GM21360 (cell line): ENCODE data around the gene PCDHA13.
"Not testable (repeated sequence)": the region's sequence is repeated elsewhere in the genome, so short reads cannot be mapped to it uniquely, and the experiment has no call there.

Experiments used
- ATAC-seq: cut with Tn5 transposase; IDR thresholded peaks from one replicate; pipeline ENCODE4 v1.9.1; 2021; ENCODE audit warnings: mild to moderate bottlenecking, moderate library complexity; ENCODE audit not compliant: unreplicated experiment

The PCDHA13 gene, protein sequence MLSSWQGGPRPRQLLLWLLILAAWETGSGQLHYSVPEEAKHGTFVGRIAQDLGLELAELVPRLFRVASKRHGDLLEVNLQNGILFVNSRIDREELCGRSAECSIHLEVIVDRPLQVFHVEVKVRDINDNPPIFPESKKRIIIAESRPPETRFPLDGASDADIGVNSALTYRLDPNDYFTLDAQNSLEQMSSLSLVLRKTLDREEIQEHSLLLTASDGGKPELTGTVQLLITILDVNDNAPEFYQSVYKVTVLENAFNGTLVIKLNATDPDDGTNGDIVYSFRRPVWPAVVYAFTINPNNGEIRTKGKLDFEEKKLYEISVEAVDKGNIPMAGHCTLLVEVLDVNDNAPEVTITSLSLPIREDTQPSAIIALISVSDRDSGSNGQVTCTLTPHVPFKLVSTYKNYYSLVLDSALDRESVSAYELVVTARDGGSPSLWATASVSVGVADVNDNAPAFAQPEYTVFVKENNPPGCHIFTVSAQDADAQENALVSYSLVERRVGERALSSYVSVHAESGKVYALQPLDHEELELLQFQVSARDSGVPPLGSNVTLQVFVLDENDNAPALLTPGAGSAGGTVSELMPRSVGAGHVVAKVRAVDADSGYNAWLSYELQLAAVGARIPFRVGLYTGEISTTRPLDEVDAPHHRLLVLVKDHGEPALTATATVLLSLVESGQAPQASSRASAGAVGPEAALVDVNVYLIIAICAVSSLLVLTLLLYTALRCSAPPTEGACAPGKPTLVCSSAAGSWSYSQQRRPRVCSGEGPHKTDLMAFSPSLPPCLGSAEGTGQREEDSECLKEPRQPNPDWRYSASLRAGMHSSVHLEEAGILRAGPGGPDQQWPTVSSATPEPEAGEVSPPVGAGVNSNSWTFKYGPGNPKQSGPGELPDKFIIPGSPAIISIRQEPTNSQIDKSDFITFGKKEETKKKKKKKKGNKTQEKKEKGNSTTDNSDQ

DNA sequence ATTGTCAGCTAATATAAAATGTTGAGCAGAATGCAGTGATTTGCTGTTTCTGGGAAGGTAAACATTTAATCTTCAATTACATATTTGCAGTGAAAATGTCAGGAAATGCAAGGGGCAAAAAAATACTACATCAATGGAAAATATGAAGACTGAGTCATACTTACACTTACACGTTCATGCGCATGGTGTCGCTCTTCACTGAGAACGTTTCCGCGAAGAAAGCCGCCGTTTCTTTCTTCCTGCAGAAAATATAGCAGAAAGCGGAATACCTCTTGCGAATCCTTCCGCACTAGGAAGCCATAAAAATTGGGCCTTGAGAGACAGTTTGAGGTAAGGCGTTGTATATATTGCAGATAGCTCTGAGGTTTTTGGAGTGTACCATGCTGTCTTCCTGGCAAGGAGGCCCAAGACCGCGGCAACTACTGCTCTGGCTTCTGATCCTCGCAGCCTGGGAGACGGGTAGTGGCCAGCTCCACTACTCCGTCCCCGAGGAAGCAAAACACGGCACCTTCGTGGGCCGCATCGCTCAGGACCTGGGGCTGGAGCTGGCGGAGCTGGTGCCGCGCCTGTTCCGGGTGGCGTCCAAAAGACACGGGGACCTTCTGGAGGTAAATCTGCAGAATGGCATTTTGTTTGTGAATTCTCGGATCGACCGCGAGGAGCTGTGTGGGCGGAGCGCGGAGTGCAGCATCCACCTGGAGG, at the start of gene PCDHA13:
Gene PCDHA13, plus strand, starts transcription at position 236 of the 702 bp plus-strand sequence. Its CDS starts 145 bp downstream, at position 381.
- no peak for ATAC-seq

GRCh38 chr5:140833993-140834392, 47.9 kb upstream of the PCDHA13 start, which contains the start of gene PCDHA7:
PCDHA7 (plus strand) TSS chr5:140834269; CDS start chr5:140834384, 115 bp downstream.
- no peak for ATAC-seq

DNA sequence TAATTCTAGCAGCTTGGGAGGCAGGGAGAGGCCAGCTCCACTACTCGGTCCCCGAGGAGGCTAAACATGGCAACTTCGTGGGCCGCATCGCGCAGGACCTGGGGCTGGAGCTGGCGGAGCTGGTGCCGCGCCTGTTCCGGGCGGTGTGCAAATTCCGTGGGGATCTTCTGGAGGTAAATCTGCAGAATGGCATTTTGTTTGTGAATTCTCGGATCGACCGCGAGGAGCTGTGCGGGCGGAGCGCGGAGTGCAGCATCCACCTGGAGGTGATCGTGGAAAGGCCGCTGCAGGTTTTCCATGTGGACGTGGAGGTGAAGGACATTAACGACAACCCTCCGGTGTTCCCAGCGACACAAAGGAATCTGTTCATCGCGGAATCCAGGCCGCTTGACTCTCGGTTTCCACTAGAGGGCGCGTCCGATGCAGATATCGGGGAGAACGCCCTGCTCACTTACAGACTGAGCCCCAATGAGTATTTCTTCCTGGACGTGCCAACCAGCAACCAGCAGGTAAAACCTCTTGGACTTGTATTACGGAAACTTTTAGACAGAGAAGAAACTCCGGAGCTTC, 47.4 kb upstream of the PCDHA13 start:
- not testable (repeated sequence) for ATAC-seq

DNA sequence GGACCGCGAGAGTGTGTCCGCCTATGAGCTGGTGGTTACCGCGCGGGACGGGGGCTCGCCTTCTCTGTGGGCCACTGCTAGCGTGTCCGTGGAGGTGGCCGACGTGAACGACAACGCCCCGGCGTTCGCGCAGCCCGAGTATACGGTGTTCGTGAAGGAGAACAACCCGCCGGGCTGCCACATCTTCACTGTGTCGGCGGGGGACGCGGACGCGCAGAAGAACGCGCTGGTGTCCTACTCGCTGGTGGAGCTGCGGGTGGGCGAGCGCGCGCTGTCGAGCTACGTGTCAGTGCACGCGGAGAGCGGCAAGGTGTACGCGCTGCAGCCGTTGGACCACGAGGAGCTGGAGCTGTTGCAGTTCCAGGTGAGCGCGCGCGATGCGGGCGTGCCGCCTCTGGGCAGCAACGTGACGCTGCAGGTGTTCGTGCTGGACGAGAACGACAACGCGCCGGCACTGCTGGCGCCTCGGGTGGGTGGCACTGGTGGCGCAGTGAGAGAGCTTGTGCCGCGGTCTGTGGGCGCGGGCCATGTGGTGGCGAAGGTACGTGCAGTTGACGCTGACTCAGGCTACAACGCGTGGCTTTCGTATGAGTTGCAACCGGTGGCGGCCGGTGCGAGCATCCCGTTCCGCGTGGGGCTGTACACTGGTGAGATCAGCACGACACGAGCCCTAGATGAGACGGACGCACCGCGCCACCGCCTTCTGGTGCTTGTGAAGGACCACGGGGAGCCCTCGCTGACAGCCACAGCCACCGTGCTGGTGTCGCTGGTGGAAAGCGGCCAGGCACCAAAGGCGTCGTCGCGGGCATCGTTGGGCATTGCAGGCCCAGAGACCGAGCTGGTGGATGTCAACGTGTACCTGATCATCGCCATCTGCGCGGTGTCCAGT, 46.1 kb upstream of the PCDHA13 start:
- no peak for ATAC-seq

DNA sequence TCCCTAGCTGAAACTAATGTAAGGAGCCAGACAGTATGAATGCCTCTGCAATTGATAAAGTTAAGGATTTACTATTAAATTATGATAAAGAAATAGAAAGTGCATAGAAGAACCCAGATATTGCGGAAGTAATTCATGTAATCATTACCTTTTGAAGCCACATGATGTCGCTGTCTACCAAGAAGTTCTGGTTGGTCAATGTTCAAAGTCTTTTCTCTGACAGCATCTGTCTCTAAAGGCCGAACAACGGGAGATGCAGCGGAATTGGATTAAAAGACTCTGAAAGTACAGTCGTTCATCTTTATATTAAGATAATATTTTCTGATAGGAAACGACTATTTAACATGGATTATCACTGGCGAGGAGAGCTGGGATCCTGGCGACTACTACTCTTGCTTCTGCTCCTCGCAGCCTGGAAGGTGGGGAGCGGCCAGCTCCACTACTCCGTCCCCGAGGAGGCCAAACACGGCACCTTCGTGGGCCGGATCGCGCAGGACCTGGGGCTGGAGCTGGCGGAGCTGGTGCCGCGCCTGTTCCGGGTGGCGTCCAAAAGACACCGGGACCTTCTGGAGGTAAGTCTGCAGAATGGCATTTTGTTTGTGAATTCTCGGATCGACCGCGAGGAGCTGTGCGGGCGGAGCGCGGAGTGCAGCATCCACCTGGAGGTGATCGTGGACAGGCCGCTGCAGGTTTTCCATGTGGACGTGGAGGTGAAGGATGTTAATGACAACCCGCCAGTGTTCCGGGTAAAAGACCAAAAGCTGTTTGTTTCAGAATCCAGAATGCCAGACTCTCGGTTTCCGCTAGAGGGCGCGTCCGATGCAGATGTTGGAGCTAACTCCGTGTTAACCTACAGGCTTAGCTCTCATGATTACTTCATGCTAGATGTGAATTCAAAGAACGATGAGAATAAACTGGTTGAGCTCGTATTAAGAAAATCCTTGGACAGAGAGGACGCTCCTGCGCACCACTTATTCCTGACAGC, 40.7 kb upstream of the PCDHA13 start, which contains the start of gene PCDHA8:
Gene PCDHA8, plus strand, starts transcription at position 210 of the 985 bp plus-strand sequence. Its CDS starts 135 bp downstream, at position 345.
- no peak for ATAC-seq

GRCh38 chr5:140842798-140843733, 38.9 kb upstream of the PCDHA13 start:
- no peak for ATAC-seq

DNA sequence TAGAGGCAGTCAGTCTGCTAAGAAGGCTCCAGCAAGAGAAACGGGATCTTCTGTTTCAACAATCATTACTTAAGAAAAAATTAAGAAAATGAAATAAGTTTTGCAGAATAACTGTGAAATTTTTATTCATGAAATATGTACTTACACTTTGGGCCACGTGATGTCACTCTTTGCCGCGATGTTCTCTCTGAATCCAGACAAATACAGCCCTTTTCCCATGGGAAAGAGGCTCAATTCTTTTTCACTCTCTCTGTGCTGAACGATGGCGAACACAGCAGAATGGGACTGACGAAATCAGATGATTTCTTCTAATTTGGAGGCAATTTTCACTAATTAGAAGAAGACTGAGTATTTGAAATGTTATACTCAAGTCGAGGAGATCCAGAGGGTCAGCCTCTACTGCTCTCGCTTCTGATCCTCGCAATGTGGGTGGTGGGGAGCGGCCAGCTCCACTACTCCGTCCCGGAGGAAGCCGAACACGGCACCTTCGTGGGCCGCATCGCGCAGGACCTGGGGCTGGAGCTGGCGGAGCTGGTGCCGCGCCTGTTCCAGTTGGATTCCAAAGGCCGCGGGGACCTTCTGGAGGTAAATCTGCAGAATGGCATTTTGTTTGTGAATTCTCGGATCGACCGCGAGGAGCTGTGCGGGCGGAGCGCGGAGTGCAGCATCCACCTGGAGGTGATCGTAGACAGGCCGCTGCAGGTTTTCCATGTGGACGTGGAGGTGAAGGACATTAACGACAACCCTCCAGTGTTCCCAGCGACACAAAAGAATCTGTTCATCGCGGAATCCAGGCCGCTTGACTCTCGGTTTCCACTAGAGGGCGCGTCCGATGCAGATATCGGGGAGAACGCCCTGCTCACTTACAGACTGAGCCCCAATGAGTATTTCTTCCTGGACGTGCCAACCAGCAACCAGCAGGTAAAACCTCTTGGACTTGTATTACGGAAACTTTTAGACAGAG, 33.5 kb upstream of the PCDHA13 start, which contains the start of gene PCDHA9:
Gene PCDHA9, plus strand, starts transcription at position 244 of the 964 bp plus-strand sequence. Its CDS starts 114 bp downstream, at position 358.
- not testable (repeated sequence) for ATAC-seq

- not testable (repeated sequence) for ATAC-seq
Measured at GRCh38 chr5:140849831-140850634, 31.9 kb upstream of the PCDHA13 start.

DNA sequence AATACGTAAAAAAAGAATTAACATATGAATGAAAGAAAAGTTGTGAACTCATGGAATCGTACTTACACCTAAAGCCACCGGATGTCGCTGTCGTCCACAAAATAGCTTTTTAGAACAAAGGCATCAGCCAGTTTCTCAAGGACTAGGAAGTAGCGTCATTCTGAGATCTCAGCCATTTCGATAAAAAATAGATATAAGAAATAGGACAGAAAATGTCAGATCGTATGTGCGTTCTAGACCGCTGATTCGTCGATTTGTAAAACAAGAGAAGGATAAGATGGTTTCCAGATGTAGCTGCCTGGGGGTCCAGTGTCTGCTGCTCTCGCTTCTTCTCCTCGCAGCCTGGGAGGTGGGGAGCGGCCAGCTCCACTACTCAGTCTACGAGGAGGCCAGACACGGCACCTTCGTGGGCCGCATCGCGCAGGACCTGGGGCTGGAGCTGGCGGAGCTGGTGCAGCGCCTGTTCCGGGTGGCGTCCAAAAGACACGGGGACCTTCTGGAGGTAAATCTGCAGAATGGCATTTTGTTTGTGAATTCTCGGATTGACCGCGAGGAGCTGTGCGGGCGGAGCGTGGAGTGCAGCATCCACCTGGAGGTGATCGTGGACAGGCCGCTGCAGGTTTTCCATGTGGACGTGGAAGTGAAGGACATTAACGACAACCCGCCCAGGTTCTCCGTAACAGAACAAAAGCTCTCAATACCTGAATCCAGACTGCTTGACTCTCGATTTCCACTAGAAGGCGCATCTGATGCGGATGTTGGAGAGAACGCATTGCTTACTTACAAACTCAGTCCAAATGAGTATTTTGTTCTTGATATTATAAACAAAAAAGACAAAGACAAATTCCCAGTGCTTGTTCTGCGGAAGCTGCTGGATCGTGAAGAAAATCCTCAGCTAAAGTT, 25.9 kb upstream of the PCDHA13 start, which contains the start of gene PCDHA10:
Gene PCDHA10, plus strand, starts transcription at position 126 of the 903 bp plus-strand sequence. Its CDS starts 152 bp downstream, at position 278.
- no peak for ATAC-seq

- ATAC-seq: no peak
Measured at GRCh38 chr5:140857177-140857986, 24.5 kb upstream of the PCDHA13 start.

DNA sequence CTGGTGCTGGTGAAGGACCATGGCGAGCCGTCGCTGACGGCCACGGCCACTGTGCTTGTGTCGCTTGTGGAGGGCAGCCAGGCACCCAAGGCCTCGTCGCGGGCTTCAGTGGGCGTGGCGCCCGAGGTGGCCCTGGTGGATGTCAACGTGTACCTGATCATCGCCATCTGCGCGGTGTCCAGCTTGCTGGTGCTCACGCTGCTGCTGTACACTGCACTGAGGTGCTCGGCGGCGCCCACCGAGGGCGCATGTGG, 24.0 kb upstream of the PCDHA13 start:
- no peak for ATAC-seq

DNA sequence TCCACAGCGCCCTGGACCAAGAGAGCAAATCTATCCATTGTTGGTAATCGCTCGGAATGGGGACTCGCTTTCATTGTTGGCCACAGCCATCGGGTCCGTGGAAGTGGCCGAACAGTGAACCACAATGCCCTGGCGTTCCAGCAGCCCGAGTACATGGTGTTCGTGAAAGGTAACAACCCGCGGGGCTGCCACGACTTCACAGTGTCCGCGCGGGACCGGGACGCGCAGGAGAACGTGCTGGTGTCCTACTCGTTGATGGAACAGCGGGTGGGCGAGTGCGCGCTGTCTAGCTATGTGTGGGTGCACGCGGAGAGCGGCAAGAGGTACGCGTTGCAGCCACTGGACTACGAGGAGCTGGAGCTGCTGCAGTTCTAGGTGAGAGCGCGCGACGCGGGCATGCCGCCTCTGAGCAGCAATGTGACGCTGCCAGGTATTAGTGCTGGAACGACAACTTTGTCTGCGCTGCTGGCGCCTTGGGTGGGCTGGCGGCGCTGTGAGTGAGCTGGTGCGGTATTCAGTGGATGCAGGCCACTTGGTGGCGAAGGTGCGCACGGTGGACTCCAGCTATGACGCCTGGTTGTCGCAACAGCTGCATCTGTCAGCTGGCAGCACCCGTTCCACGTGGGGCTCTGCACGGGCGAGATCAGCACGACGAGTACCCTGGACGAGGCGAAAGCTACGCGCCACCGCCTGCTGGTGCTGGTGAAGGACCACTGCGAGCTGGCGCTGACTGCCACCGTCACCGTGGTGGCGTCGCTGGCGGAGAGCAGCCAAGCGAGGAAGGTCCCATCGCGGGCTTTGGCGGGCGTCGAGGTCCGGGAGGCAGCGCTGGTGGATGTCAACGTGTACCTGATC, 19.3 kb upstream of the PCDHA13 start:
- ATAC-seq: no peak
